GM21360 (cell line): Measurements from ENCODE around the gene RTL9.
"Not testable (repeated sequence)": the region's sequence is repeated elsewhere in the genome, so short reads cannot be mapped to it uniquely, and the experiment has no call there.

Source experiments
- ATAC-seq: cut with Tn5 transposase; IDR thresholded peaks from one replicate; pipeline ENCODE4 v1.9.1; 2021; ENCODE audit warnings: mild to moderate bottlenecking, moderate library complexity; ENCODE audit not compliant: unreplicated experiment

RTL9 gene

GRCh38 chrX:110358548-110358947, at the start of gene RTL9:
Gene RTL9 (plus strand): TSS chrX:110358848. CDS start chrX:110450618, 91,770 bp downstream.
- no peak for ATAC-seq

- no peak for ATAC-seq
Measured at GRCh38 chrX:110310000-110310790, 48.5 kb upstream of the RTL9 start.

- ATAC-seq, result peak; percentile 76
Measured at GRCh38 chrX:110310896-110311295, 47.8 kb upstream of the RTL9 start.

GRCh38 chrX:110311437-110312230, 47.0 kb upstream of the RTL9 start:
- no peak for ATAC-seq

GRCh38 chrX:110315551-110315950, 43.1 kb upstream of the RTL9 start:
- no peak for ATAC-seq

GRCh38 chrX:110316351-110317060, 42.1 kb upstream of the RTL9 start:
- ATAC-seq, result no peak

- peak; percentile 7 for ATAC-seq
Measured at GRCh38 chrX:110317061-110317819, 41.4 kb upstream of the RTL9 start.

GRCh38 chrX:110317820-110318663, 40.6 kb upstream of the RTL9 start, which contains the start of gene AMMECR1:
Gene AMMECR1 (minus strand): TSS chrX:110318085. CDS start chrX:110318071, 14 bp downstream.
- ATAC-seq, result peak; percentile 65

GRCh38 chrX:110318664-110318968, 40.0 kb upstream of the RTL9 start:
- ATAC-seq, result peak; percentile 9

- no peak for ATAC-seq
Measured at GRCh38 chrX:110320381-110320987, 38.2 kb upstream of the RTL9 start.

- no peak for ATAC-seq
Measured at GRCh38 chrX:110321081-110321480, 37.6 kb upstream of the RTL9 start.

- ATAC-seq, result no peak
Measured at GRCh38 chrX:110321670-110322069, 37.0 kb upstream of the RTL9 start.

GRCh38 chrX:110322603-110323002, 36.0 kb upstream of the RTL9 start:
- no peak for ATAC-seq

- no peak for ATAC-seq
Measured at GRCh38 chrX:110326712-110327111, 31.9 kb upstream of the RTL9 start.

GRCh38 chrX:110327336-110327735, 31.3 kb upstream of the RTL9 start:
- ATAC-seq, result no peak

- not testable (repeated sequence) for ATAC-seq
Measured at GRCh38 chrX:110328613-110329012, 30.0 kb upstream of the RTL9 start.

- ATAC-seq, result no peak
Measured at GRCh38 chrX:110331444-110332030, 27.1 kb upstream of the RTL9 start.

GRCh38 chrX:110333458-110333857, 25.2 kb upstream of the RTL9 start:
- not testable (repeated sequence) for ATAC-seq

GRCh38 chrX:110338935-110339334, 19.7 kb upstream of the RTL9 start:
- no peak for ATAC-seq
